ENCODE data around the gene SDC3. TPM values are rescaled to one million over a fixed set of nuclear protein-coding genes. Genes with fewer than 3 reads are reported as not detected.

SDC3 gene
- total RNA-seq, 1 experiment from 2014 or later = 33.7 TPM

DNA sequence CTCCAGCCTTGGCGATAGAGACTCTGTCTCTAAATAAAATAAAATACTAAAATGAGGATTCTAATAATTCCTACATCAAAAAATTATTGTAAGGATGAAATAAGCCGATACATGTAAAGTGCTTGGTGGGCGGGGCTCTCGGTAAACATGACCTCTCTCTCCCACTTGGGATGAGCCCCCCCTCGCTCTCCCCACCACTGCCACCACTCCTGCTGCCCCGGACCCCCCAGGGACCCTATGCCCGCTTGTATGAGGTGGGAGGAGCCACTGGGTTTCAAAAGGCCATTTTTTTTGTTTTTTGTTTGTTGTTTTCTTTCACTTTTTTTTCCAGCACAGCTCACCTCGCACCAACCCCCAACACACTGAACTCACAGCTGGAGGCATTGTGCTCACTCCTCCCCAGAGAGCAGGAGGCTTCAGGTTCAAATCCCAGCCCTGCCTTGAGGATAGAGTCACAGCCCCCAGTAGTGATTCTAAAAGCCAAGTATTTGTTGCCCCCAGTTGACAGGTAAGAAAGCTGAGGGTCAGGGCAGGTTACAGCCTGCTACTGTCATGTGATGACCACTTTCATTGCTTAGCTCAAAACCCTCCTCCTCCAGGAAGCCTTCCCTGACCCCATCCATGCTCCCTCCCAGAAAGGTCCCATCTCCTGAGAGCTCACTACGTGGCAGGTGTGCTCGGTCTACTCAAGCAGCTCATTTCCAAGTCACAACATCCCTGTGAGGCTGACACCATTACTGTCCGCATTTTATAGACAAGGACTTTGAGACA, 4.2 kb downstream of the SDC3 start:
- BruUV-seq (replicated peaks) = no TSS peak
- ChIA-PET CTCF (no interaction called here), POLR2A (ENCODE audit: unreplicated experiment) (interaction anchor here (0.6 kb wide), 1 partner anchor 257 kb away, joined by 14 read pairs; no protein-coding TSS in a partner anchor)
- no peaks in the 10 kb centered on the region for H3K9me2 ChIP-seq (ENCODE audit: insufficient read depth)
- no peaks in the 10 kb centered on the region for H3K36me3 ChIP-seq (ENCODE audit: low read depth)
- no peaks in the 10 kb centered on the region for H4K20me1 ChIP-seq (ENCODE audit: insufficient read depth)
- peaks cover 5% of the 10 kb centered on the region for H3K4me1 ChIP-seq (replicated peaks; ENCODE audit: insufficient read depth)
- H3F3A ChIP-seq (ENCODE audit: insufficient read depth, low read depth) = no peaks in the 10 kb centered on the region
- H3K4me2 ChIP-seq = no peak overlapping the region
- H3K27ac ChIP-seq = no peak overlapping the region
- H3K79me2 ChIP-seq (ENCODE audit: low read depth) = no peaks in the 10 kb centered on the region
- no peaks in the 10 kb centered on the region for H3K27me3 ChIP-seq (ENCODE audit: insufficient read depth, low read depth)
- no peak overlapping the region for H2AFZ ChIP-seq
- intact Hi-C loops (cut with micrococcal nuclease; ENCODE audit: unreplicated experiment) = no loop called here
- TF ChIP-seq EZH2 (IDR thresholded peaks at IDR 0.05; ENCODE audit: low read depth) = no peak
- TF ChIP-seq, protein P1, sequence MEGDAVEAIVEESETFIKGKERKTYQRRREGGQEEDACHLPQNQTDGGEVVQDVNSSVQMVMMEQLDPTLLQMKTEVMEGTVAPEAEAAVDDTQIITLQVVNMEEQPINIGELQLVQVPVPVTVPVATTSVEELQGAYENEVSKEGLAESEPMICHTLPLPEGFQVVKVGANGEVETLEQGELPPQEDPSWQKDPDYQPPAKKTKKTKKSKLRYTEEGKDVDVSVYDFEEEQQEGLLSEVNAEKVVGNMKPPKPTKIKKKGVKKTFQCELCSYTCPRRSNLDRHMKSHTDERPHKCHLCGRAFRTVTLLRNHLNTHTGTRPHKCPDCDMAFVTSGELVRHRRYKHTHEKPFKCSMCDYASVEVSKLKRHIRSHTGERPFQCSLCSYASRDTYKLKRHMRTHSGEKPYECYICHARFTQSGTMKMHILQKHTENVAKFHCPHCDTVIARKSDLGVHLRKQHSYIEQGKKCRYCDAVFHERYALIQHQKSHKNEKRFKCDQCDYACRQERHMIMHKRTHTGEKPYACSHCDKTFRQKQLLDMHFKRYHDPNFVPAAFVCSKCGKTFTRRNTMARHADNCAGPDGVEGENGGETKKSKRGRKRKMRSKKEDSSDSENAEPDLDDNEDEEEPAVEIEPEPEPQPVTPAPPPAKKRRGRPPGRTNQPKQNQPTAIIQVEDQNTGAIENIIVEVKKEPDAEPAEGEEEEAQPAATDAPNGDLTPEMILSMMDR (conservative IDR thresholded peaks at IDR 0.05) = no peak
- H3K9me3 ChIP-seq (ENCODE audit: insufficient read depth, low read depth) = no peaks in the 10 kb centered on the region
- H3K4me3 ChIP-seq = no peak overlapping the region
- DNase-seq = no peak

DNA sequence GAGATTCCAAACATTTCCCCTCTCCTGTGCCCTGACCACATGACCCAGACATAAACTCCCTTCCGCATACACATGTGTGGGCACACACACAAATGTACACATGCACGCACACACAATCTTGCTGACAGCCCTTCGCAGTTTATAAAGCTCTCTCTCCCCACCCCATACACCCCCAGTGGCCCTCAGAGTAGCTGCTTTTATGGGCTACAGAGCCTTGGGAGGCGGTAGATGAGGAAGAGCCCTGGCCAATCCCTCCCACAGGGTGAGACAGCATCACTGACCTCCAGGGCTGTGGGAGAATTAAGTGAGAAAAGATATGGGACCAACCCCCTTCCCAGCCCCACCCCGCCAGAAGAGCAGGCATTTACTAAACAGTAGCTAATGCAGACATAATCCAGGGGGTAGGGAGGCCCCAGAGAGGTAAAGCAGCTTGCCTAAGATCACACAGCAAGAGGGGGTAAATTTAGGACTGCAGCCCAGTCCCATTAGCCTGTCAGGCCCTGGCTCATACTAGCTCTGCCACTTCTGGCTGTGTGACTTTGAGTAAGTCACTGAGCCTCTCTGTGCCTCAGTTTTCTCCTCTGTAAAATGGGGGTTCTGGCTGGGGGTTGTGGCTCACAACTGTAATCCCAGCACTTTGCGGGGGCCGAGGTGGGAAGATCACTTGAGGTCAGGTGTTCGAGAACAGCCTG, 5.1 kb downstream of the SDC3 start:
- ChIA-PET CTCF (no interaction called here), POLR2A (ENCODE audit: unreplicated experiment) (interaction anchor here (0.6 kb wide), 1 partner anchor 258 kb away, joined by 14 read pairs; no protein-coding TSS in a partner anchor)
- Histone ChIP-seq H4K20me1 (ENCODE audit: insufficient read depth) (no peaks in the 10 kb centered on the region), H3K27ac (no peak overlapping the region), H3K79me2 (ENCODE audit: low read depth) (no peaks in the 10 kb centered on the region), H2AFZ (no peak overlapping the region), H3K4me1 (replicated peaks; ENCODE audit: insufficient read depth) (no peaks in the 10 kb centered on the region), H3K36me3 (ENCODE audit: low read depth) (no peaks in the 10 kb centered on the region), H3K27me3 (ENCODE audit: insufficient read depth, low read depth) (no peaks in the 10 kb centered on the region), H3K9me3 (ENCODE audit: insufficient read depth, low read depth) (no peaks in the 10 kb centered on the region), H3K9me2 (ENCODE audit: insufficient read depth) (no peaks in the 10 kb centered on the region), H3K4me2 (no peak overlapping the region), H3F3A (ENCODE audit: insufficient read depth, low read depth) (no peaks in the 10 kb centered on the region), H3K4me3 (no peak overlapping the region)
- no peak for DNase-seq
- intact Hi-C loops (cut with micrococcal nuclease; ENCODE audit: unreplicated experiment) = no loop called here
- BruUV-seq (replicated peaks) = no TSS peak
- TF ChIP-seq EZH2 (IDR thresholded peaks at IDR 0.05; ENCODE audit: low read depth) = no peak
- TF ChIP-seq, protein P1 (conservative IDR thresholded peaks at IDR 0.05) = no peak

DNA sequence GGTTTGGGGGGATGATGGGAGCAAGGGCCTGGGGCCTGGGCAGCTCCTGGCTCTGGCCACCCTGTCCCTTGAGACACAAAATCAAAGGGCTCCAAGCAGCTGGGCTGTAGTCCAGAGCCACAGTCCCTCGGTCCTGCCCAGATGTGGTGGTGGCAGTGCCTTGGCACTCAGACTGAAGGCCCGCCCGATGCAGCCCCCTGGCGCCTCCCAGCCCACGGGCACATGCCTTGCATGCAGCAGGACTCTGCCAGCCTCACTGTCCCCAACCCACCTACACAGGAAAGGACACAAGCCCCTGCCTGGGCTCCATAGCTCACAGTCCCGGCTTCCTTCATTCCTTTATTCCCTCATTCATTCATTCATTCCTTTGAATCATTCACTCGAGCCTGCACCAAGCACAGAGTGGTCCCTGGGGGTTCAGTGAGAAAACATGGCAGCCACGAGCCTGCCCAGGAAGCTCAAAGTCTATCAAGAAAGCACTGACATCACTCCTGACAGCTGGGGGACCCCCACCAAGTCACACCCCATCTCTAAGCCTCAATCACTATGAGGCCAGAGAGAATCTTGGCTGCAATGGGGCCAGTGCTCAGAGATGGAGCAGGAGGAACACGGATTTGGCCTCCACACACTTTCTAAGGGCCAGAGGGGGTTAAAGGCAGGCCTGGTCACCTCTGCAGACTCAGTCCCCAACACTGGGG, 5.8 kb downstream of the SDC3 start:
- ChIA-PET POLR2A (ENCODE audit: unreplicated experiment) (interaction anchor here (0.7 kb wide), 2 partner anchors 184 to 682 kb away, joined by 3 to 5 read pairs; no protein-coding TSS in a partner anchor), CTCF (no interaction called here)
- Histone ChIP-seq H3F3A (ENCODE audit: insufficient read depth, low read depth) (no peaks in the 10 kb centered on the region), H3K79me2 (ENCODE audit: low read depth) (no peaks in the 10 kb centered on the region), H3K4me2 (no peak overlapping the region), H3K9me3 (ENCODE audit: insufficient read depth, low read depth) (no peaks in the 10 kb centered on the region), H3K4me3 (no peak overlapping the region), H3K36me3 (ENCODE audit: low read depth) (no peaks in the 10 kb centered on the region), H3K9me2 (ENCODE audit: insufficient read depth) (no peaks in the 10 kb centered on the region), H3K27me3 (ENCODE audit: insufficient read depth, low read depth) (no peaks in the 10 kb centered on the region), H3K27ac (no peak overlapping the region), H4K20me1 (ENCODE audit: insufficient read depth) (no peaks in the 10 kb centered on the region), H3K4me1 (replicated peaks; ENCODE audit: insufficient read depth) (no peaks in the 10 kb centered on the region), H2AFZ (no peak overlapping the region)
- DNase-seq = no peak
- intact Hi-C loops (cut with micrococcal nuclease; ENCODE audit: unreplicated experiment) = no loop called here
- BruUV-seq (replicated peaks) = no TSS peak
- TF ChIP-seq, protein P1 (conservative IDR thresholded peaks at IDR 0.05) = no peak
- TF ChIP-seq EZH2 (IDR thresholded peaks at IDR 0.05; ENCODE audit: low read depth) = no peak

Data from PC-9 (cell line).